MM.1S (cell line): ENCODE measurements around the gene MARK4.
"Not testable (repeated sequence)": the region's sequence is repeated elsewhere in the genome, so short reads cannot be mapped to it uniquely, and the experiment has no call there.

Source experiments
- DNase-seq: peaks from one replicate; pipeline ENCODE4 v3.0.0-alpha.2; 2015
- H2AFZ ChIP-seq: fragments of 300-600 bp; sonication (generic); 2 replicates; pipeline ENCODE4 v1.6.0; 2016; ENCODE audit warnings: antibody characterized with exemption, low read length
- H3F3A ChIP-seq: fragments of 300-600 bp; sonication (generic); 2 replicates; pipeline ENCODE4 v1.6.1; 2016; ENCODE audit warnings: mild to moderate bottlenecking, antibody characterized with exemption, low read length, moderate library complexity, mixed read lengths; ENCODE audit not compliant: insufficient read depth
- H3K27ac ChIP-seq: fragments of 300-600 bp; sonication (generic); 2 replicates; pipeline ENCODE4 v1.5.1; 2016; ENCODE audit warnings: mild to moderate bottlenecking, low read length
- H3K27me3 ChIP-seq: fragments of 300-600 bp; sonication (generic); replicated peaks from 2 replicates; pipeline ENCODE4 v1.6.0; 2016; ENCODE audit warnings: low read length; ENCODE audit not compliant: insufficient read depth
- H3K36me3 ChIP-seq: fragments of 300-600 bp; sonication (generic); replicated peaks from 2 replicates; pipeline ENCODE4 v1.6.1; 2016; ENCODE audit warnings: mild to moderate bottlenecking, low read length, mixed read lengths; ENCODE audit not compliant: insufficient read depth
- H3K4me1 ChIP-seq: fragments of 300-600 bp; sonication (generic); 2 replicates; pipeline ENCODE4 v1.6.1; 2016; ENCODE audit warnings: low read length, mixed read lengths
- H3K4me2 ChIP-seq: fragments of 300-600 bp; sonication (generic); 2 replicates; pipeline ENCODE4 v1.6.0; 2016; ENCODE audit warnings: low read depth, low read length
- H3K4me3 ChIP-seq: fragments of 300-600 bp; sonication (generic); 2 replicates; pipeline ENCODE4 v1.5.1; 2016; ENCODE audit warnings: low read length, mixed read lengths
- H3K79me2 ChIP-seq: fragments of 300-600 bp; sonication (generic); 2 replicates; pipeline ENCODE4 v1.6.1; 2016; ENCODE audit warnings: mixed run types, low read length, mixed read lengths
- H3K9ac ChIP-seq: fragments of 300-600 bp; sonication (generic); 2 replicates; pipeline ENCODE4 v1.6.1; 2016; ENCODE audit warnings: low read length, mixed read lengths
- H3K9me2 ChIP-seq: fragments of 300-600 bp; sonication (generic); replicated peaks from 2 replicates; pipeline ENCODE4 v1.6.1; 2016; ENCODE audit warnings: mild to moderate bottlenecking, low read length, mixed read lengths; ENCODE audit not compliant: insufficient read depth
- H3K9me3 ChIP-seq: fragments of 300-600 bp; sonication (generic); replicated peaks from 2 replicates; pipeline ENCODE4 v1.6.1; 2016; ENCODE audit warnings: mild to moderate bottlenecking, low read length, mixed read lengths; ENCODE audit not compliant: insufficient read depth
- H4K20me1 ChIP-seq: fragments of 300-600 bp; sonication (generic); 2 replicates; pipeline ENCODE4 v1.6.1; 2016; ENCODE audit warnings: mild to moderate bottlenecking, low read length, moderate library complexity, mixed read lengths; ENCODE audit not compliant: insufficient read depth
- CTCF ChIP-seq: fragments of 300-600 bp; sonication (generic); IDR thresholded peaks from 2 replicates; pipeline ENCODE4 v1.5.1; 2016; ENCODE audit warnings: antibody characterized with exemption, low read length, mixed read lengths
- EZH2 ChIP-seq: fragments of 300-600 bp; sonication (generic); optimal IDR thresholded peaks from 2 replicates; pipeline ENCODE3; 2017; ENCODE audit warnings: low read depth, mild to moderate bottlenecking, antibody characterized with exemption, low read length, mixed read lengths
- EZH2phosphoT487 ChIP-seq: fragments of 300-600 bp; sonication (generic); IDR thresholded peaks from 2 replicates; pipeline ENCODE4 v1.6.1; 2018; ENCODE audit warnings: antibody characterized with exemption, low read length

The MARK4 gene

GRCh38 chr19:45305421-45305820, 54.4 kb downstream of the MARK4 start:
- no peak overlapping the region for H2AFZ ChIP-seq
- TF ChIP-seq EZH2phosphoT487: no peak

GRCh38 chr19:45306040-45306439, 55.0 kb downstream of the MARK4 start:
- Histone ChIP-seq H4K20me1 (no peaks in the 10 kb centered on the region), H3K79me2 (no peaks in the 10 kb centered on the region), H3K9me2 (no peaks in the 10 kb centered on the region), H3K9ac (no peak overlapping the region), H3K4me1 (no peaks in the 10 kb centered on the region), H3K4me2 (no peak overlapping the region), H3F3A (0 out of 2 replicates have a peak, but pooled peaks cover 3% of the 10 kb centered on the region), H3K9me3 (no peaks in the 10 kb centered on the region), H3K27ac (no peak overlapping the region), H2AFZ (no peak overlapping the region), H3K36me3 (no peaks in the 10 kb centered on the region), H3K4me3 (no peak overlapping the region), H3K27me3 (peaks cover 9% of the 10 kb centered on the region; the same call in 1 of the 2 replicates)
- no peak for TF ChIP-seq CTCF
- TF ChIP-seq EZH2phosphoT487: no peak
- DNase-seq: no peak

More at GRCh38 chr19:45305421-45305820, 54.4 kb downstream of the MARK4 start:
- H3K79me2 ChIP-seq: no peaks in the 10 kb centered on the region
- no peaks in the 10 kb centered on the region for H3K4me1 ChIP-seq
- H4K20me1 ChIP-seq: no peaks in the 10 kb centered on the region
- no peak overlapping the region for H3K27ac ChIP-seq
- DNase-seq: no peak
- no peak overlapping the region for H3K4me2 ChIP-seq
- H3K36me3 ChIP-seq: no peaks in the 10 kb centered on the region
- no peaks in the 10 kb centered on the region for H3K9me2 ChIP-seq
- 0 out of 2 replicates have a peak, but pooled peaks cover 3% of the 10 kb centered on the region for H3F3A ChIP-seq
- no peak overlapping the region for H3K9ac ChIP-seq
- H3K27me3 ChIP-seq: peaks cover 9% of the 10 kb centered on the region; the same call in 1 of the 2 replicates
- H3K9me3 ChIP-seq: no peaks in the 10 kb centered on the region
- H3K4me3 ChIP-seq: no peak overlapping the region

- H3K4me1 ChIP-seq: no peaks in the 10 kb centered on the region
- H3K9me2 ChIP-seq: no peaks in the 10 kb centered on the region
- no peak overlapping the region for H3K9ac ChIP-seq
- H2AFZ ChIP-seq: no peak overlapping the region
- H3K79me2 ChIP-seq: no peaks in the 10 kb centered on the region
- H3K9me3 ChIP-seq: no peaks in the 10 kb centered on the region
- peaks cover 9% of the 10 kb centered on the region for H3K27me3 ChIP-seq
- DNase-seq: no peak
- no peaks in the 10 kb centered on the region for H4K20me1 ChIP-seq
- H3K36me3 ChIP-seq: no peaks in the 10 kb centered on the region
- no peak overlapping the region for H3K4me2 ChIP-seq
- H3K4me3 ChIP-seq: no peak overlapping the region
- no peak overlapping the region for H3K27ac ChIP-seq
- 0 out of 2 replicates have a peak, but pooled peaks cover 3% of the 10 kb centered on the region for H3F3A ChIP-seq
- TF ChIP-seq EZH2phosphoT487 (no peak), CTCF (no peak), EZH2 (no peak)
Measured at GRCh38 chr19:45306518-45307027, 55.5 kb downstream of the MARK4 start.

GRCh38 chr19:45307361-45307760, 56.3 kb downstream of the MARK4 start:
- Histone ChIP-seq H3K9me2 (no peaks in the 10 kb centered on the region), H3K4me3 (no peak overlapping the region), H3K36me3 (no peaks in the 10 kb centered on the region), H3K27me3 (peaks cover 9% of the 10 kb centered on the region), H3K79me2 (no peaks in the 10 kb centered on the region), H3K9me3 (no peaks in the 10 kb centered on the region), H3K27ac (no peak overlapping the region), H3K4me1 (no peaks in the 10 kb centered on the region), H3K4me2 (no peak overlapping the region), H3F3A (0 out of 2 replicates have a peak, but pooled peaks cover 3% of the 10 kb centered on the region), H2AFZ (no peak overlapping the region), H3K9ac (no peak overlapping the region), H4K20me1 (no peaks in the 10 kb centered on the region)
- TF ChIP-seq EZH2phosphoT487 (no peak), EZH2 (no peak), CTCF (no peak)
- no peak for DNase-seq

- not testable (repeated sequence) for H2AFZ ChIP-seq, H3K4me2 ChIP-seq, H3K79me2 ChIP-seq, DNase-seq, H3F3A ChIP-seq, H4K20me1 ChIP-seq, H3K27ac ChIP-seq, H3K9ac ChIP-seq, H3K4me1 ChIP-seq, H3K9me2 ChIP-seq, H3K9me3 ChIP-seq, H3K36me3 ChIP-seq, H3K4me3 ChIP-seq
- peaks cover 23% of the 10 kb centered on the region for H3K27me3 ChIP-seq
Measured at GRCh38 chr19:45309322-45309721, 58.3 kb downstream of the MARK4 start.
